GM10266 (cell line): ENCODE measurements around the gene DSTYK.
"Not testable (repeated sequence)": the region's sequence is repeated elsewhere in the genome, so short reads cannot be mapped to it uniquely, and the experiment has no call there.

Source experiments
- DNase-seq: peaks from one replicate; pipeline ENCODE4 v3.0.0; 2012; ENCODE audit errors: extremely low spot score
- TF ChIP-seq, protein P1 (sequence below): IDR thresholded peaks from 2 replicates; pipeline ENCODE4 v1.5.1; 2012; ENCODE audit warnings: mild to moderate bottlenecking, low read depth; ENCODE audit not compliant: control insufficient read depth, insufficient read depth; ENCODE audit errors: missing control alignments

DSTYK gene

DNA sequence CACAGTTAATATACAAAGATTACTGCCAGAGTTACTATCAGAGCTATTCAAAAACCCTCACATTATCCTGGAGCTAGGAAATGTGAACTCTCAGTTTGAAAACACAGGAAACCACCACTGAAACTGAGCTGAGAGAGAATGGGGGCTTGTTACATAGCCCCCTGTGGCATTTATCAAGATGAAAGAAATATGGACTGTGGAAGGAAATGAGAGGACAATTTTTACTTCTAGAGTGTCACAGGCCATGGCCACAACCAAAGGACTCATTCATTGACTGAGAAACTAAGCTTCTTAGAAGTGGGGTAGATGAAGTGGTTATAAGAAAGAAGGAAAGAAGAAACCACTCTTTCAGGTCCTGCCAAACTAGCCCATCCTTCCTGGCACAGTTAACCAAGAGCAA, 25.3 kb downstream of the DSTYK start:
- TF ChIP-seq, protein P1, sequence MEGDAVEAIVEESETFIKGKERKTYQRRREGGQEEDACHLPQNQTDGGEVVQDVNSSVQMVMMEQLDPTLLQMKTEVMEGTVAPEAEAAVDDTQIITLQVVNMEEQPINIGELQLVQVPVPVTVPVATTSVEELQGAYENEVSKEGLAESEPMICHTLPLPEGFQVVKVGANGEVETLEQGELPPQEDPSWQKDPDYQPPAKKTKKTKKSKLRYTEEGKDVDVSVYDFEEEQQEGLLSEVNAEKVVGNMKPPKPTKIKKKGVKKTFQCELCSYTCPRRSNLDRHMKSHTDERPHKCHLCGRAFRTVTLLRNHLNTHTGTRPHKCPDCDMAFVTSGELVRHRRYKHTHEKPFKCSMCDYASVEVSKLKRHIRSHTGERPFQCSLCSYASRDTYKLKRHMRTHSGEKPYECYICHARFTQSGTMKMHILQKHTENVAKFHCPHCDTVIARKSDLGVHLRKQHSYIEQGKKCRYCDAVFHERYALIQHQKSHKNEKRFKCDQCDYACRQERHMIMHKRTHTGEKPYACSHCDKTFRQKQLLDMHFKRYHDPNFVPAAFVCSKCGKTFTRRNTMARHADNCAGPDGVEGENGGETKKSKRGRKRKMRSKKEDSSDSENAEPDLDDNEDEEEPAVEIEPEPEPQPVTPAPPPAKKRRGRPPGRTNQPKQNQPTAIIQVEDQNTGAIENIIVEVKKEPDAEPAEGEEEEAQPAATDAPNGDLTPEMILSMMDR = no peak
- no peak for DNase-seq

DNA sequence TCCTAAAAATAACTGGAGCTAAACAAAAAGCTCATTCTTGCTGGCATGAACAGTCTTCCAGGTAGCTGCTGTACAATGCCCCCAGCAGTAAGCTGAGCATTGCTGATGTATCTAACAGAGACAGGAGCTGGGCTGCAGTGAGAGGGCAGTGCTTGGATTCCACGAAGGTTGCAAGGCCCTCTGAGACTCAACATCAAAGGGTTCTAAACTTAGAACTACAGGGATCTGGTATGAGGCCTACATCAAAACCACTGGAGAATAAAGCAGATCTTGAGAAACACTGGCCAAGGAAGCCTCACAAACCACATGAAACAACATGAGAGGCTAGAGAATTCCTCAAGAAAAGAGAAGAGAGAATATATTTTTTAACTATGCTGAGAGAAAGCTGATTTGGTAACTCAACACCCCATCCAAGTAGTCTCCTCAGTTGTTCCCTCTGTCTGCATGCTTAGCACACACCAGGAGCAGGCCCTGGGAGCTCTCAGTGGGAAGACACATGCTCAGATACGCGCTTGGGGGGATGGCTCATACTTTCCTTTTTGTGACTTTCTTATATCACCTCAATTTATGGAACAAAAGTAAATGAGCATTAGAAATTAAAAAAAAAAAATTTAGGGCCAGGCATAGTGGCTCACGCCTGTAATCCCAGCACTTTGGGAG, 27.7 kb downstream of the DSTYK start:
- DNase-seq = no peak
- TF ChIP-seq, protein P1 = no peak

DNA sequence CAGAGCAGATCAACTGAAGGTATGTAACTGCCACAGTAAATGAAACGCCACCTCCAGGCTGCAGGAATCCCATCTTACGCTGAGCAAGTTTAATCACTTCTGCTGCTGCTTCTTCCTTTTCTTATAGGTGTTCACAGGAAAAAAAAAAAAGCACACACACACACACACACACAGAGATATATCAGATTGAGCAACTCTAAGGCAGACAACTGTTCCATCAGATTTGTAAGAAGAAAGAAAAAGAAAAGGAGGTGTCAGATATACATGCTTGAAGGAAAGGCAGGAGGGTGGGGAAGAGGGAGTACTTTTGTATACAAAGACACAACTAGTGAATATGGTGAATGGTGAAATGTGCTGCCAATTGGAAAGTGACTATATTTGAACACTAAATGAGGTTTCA, 28.6 kb downstream of the DSTYK start:
- DNase-seq = no peak
- TF ChIP-seq, protein P1 = no peak

DNA sequence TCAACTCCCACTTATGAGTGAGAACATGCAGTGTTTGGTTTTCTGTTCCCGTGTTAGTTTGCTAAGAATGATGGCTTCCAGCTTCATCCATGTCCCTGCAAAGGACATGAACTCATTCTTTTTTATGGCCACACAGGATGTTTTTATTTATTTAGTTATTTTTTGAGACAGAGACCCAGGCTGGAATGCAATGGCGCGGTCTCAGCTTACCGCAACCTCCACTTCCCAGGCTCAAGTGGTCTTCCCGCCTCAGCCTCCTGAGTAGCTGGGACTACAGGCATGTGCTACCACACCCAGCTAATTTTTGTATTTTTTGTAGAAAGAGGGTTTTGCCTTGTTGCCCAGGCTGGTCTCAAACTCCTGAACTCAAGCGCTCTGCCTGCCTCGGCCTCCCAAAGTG, 31.2 kb downstream of the DSTYK start:
- DNase-seq = not testable (repeated sequence)

DNA sequence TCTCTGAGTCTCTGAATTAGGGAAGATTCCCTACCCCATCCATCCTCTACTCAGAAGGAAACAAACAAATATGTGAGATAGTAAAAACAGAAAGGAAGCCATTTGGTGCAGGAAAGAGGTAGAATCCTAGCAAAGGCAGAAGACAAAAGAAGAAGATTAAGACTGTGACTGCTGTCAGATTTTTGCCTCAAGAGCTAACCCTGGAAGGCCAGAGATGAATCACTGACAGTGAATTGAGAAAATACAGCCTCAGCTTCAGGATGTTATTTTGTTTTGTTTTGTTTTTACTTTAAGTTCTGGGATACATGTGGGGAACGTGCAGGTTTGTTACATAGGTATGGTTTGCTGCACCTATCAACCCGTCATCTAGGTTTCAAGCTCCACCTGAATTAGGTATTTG, 31.7 kb downstream of the DSTYK start:
- DNase-seq = no peak
- TF ChIP-seq, protein P1 = no peak

DNA sequence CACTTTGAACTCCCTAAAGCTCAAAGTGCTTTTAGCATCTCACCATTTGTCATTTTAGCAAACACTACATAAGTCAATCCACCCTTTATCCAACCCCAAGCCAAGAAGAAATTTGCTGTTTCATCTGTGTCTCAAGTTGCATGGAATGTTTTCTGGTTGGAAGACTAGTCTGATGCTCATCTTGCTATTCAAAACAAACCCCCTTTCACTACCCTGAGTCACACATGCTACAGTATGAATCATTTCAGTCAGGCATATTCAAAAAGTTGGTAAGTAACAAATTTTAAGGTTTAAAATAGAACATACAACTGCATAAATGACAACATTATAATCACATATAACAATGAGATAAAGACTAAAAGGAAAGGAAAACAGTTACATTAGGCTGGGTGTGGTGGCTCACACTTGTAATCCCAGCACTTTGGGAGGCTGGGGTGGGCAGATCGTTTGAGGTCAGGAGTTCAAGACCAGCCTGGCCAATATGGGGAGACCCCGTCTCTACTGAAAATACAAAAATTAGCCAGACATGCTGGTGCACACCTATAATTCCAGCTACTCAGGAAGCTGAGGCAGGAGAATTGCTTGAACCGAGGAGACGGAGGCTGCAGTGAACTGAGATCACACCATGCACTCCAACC, 38.7 kb downstream of the DSTYK start:
- DNase-seq = no peak

DNA sequence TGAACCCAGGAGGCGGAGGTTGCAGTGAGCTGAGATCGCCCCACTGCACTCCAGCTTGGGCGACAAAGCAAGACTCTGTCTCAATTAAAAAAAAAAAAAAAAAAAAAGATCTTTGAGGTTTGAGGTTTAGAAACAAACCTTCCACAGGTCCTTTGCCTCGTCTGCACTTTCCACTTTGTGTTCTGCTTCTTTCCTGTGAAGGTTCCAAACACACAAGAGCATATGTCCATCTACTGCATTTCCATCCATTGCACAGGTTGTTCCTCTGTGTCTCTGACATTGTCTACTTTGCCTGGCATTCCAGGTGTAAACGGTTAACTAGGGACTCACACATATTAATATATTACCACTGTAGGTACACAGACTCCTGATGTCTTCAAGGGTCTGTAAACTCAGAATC, 40.1 kb downstream of the DSTYK start:
- DNase-seq = no peak
- TF ChIP-seq, protein P1 = no peak

More for the DNA sequence above, 38.7 kb downstream of the DSTYK start:
- TF ChIP-seq, protein P1 = no peak

DNA sequence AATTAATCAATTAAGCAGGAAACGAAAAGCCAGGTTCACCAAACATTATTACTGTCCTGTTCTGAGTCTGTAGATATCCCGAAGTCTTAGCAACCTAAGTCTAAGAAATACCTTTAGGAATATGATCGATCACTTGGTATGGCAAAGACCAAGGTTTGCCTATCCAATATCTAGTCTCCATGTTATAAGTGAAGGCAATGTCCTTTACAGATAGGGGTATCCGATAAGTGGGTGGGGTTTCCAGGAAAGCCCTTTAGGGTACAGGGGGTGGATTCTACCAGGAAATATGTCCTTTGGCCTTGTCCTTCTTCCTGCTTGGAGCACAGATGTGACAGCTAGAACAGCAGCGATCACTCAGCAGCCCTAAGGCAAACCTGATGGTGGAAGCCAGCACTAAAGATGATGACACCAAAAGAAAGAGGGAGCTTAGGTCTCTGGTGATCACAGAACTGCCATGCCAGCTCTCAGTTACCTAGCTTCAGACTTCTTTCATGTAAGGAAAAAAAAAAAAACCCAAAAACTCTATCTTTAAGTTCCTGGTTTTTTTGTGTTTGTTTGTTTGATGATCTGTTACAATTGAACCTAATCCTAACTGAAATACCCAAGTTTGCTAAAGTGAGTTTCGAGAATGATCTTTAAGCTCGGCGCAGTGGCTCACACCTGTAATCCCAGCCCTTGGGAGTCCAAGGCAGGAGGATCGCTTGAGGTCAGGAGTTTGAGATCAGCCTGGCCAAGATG, 40.8 kb downstream of the DSTYK start:
- no peak for DNase-seq
- TF ChIP-seq, protein P1 = no peak
